ENCODE measurements around the gene CHD5.
"Not testable (repeated sequence)": the region's sequence is repeated elsewhere in the genome, so short reads cannot be mapped to it uniquely, and the experiment has no call there.

Gene CHD5

GRCh38 chr1:6180268-6180706 is at the start of gene CHD5:
CHD5 (minus strand) TSS chr1:6180321; CDS start chr1:6180023, 298 bp downstream.
- no peak for DNase-seq (ENCODE audit: low read depth)

GRCh38 chr1:6225651-6226050 is 45.5 kb upstream of the CHD5 start:
- DNase-seq (ENCODE audit: low read depth) = no peak

- DNase-seq (ENCODE audit: low read depth) = no peak
Observed at GRCh38 chr1:6224718-6225117, 44.6 kb upstream of the CHD5 start.

GRCh38 chr1:6223617-6224016 is 43.5 kb upstream of the CHD5 start:
- DNase-seq (ENCODE audit: low read depth) = no peak

DNA sequence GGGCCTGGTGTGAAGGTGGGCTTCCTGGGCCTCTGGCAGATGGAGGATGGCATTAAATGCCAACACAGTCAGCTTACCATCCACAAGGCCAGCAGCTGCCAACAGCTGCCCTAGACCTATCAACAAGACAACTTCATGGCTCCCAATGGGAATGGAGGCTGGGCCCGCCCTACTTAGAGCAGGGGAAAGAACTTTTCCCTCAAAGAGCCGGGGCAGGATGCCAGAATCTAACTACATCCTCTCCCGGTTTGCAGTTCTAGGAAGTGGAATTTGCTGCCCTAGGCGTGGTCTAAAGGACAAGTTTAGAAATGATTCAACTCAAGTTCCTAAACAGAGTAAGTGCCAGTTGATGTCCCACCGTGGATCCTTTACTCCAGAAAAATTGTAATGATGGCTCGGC is 42.5 kb upstream of the CHD5 start:
- DNase-seq (ENCODE audit: low read depth) = no peak

- no peak for DNase-seq (ENCODE audit: low read depth)
Observed at GRCh38 chr1:6221210-6221784, 41.2 kb upstream of the CHD5 start.

- DNase-seq (ENCODE audit: low read depth) = no peak
Observed at GRCh38 chr1:6220236-6220635, 40.1 kb upstream of the CHD5 start.

DNA sequence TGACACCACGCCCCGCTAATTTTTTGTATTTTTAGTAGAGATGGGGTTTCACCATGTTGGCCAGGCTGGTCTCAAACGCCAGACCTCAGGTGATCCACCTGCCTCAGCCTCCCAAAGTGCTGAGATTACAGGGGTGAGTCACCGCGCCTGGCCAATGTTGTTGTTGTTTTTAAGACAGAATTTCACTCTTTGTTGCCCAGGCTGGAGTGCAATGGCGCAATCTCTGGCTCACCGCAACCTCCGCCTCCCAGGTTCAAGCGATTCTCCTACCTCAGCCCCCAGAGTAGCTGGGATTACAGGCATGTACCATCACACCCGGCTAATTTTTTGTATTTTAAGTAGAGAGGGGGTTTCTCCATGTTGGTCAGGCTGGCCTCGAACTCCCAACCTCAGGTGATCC is 39.5 kb upstream of the CHD5 start:
- not testable (repeated sequence) for DNase-seq (ENCODE audit: low read depth)

DNA sequence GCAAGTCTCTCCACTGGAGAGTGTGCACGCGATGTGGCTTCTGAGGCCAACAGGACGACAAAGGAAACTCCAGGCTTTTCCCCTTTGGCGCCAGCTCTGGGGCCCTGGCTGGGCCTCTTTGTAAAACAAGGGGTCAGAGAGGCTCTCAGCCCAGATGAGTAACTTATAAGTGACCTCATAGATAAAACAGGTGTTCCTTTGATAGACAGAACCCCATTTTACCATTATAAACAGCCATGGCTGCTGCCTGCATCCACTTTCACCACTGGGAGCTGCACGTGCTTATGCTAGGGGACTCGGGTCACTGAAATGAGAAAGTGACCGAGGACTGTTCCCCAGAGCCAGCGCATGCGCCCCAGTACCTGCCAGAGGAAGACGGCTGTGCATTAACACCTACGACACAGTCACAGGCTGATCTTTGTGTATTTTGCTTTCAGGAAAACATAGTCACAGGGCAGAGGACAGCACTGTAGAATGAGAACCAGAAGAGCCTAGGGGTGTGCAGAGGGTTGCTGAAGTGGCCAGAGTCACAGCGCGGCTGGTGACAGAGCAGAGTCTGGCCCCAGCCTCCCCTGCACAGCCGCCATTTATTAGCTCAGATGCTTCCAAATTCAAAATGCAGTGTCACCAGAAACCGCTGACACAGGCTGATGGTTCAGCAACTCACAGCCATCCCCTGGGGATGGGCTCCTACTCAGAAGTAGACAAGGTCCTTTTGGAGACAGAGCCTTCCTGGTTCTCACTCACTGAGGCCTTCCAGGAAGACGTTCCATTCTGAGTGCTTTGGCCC is 38.4 kb upstream of the CHD5 start:
- no peak for DNase-seq (ENCODE audit: low read depth)

DNA sequence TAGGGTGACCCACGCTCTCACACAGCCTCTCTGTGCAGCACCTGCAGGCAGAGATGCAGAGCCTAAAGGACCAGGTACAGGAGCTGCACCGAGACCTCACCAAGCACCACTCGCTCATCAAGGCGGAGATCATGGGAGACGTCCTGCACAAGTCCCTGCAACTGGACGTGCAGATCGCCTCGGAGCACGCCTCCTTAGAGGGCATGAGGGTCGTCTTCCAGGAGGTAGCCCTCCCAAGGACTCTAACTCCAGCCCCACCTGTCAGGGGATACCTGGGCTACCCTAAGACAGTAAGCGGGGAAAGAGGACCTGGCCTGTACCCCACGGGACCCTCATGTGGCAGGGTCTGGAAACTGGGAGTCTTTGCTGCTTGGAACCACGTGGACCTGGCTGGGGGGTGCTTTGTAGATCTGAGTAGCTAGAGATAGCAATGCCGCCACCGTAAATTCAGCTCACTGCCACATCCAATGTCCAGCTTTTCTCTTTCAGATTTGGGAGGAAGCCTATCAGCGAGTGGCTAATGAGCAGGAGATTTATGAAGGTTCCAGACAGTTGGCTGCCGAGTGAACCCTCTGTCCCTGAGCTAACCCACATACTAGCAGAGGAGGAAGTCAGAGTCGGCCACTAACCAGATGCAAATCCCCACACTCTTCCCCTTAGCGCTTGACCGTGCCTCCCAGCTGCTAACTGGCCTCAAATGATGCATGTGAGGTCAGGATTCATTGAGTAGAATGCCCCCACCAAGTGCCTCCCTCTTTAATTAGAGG is 32.3 kb upstream of the CHD5 start:
- no peak for DNase-seq (ENCODE audit: low read depth)

GRCh38 chr1:6211731-6212130 is 31.6 kb upstream of the CHD5 start:
- DNase-seq (ENCODE audit: low read depth) = no peak

- no peak for DNase-seq (ENCODE audit: low read depth)
Observed at GRCh38 chr1:6210591-6211355, 30.7 kb upstream of the CHD5 start.

DNA sequence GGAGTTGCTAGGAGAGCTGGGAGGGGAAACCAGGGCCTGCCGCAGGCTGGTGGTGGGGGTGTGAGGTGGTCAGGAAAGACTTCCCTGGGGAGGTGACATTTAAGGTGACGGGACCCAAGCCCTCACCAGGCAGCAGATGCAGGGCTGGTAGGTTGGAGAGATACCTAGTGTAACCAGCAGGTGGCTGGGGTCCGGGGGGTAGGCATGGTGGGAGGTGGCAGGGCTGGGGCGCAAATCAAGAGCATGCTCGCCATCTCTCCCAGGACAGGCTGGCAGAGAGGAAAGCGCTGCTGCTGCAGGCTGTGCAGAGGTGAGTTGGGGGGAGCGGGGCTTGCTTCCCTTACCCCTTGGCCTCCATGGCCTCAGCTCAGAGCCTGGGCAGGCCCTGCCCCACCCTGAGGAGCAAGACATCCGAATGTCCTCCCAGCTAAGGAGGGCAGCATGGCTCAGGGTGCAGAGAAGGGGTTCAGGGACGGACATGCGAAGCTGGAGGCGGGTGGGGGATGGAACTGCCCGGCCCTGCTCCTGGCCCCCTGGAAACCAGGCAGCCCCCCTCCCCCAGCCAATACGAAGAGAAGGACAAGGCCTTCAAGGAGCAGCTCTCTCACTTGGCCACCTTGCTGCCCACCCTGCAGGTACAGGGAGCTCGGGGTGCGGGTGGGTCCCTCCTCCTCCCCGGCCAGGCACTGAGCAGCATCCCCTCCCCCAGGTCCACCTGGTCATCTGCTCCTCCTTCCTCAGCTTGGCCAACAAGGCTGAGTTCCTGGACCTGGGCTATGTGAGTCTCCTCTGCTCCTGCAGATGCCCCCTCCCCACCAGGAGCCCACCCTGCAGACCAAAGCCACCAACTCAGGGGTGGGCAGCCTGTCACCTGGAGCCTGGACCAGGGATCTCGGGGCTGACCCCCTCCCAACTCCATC is 29.8 kb upstream of the CHD5 start:
- no peak for DNase-seq (ENCODE audit: low read depth)

DNA sequence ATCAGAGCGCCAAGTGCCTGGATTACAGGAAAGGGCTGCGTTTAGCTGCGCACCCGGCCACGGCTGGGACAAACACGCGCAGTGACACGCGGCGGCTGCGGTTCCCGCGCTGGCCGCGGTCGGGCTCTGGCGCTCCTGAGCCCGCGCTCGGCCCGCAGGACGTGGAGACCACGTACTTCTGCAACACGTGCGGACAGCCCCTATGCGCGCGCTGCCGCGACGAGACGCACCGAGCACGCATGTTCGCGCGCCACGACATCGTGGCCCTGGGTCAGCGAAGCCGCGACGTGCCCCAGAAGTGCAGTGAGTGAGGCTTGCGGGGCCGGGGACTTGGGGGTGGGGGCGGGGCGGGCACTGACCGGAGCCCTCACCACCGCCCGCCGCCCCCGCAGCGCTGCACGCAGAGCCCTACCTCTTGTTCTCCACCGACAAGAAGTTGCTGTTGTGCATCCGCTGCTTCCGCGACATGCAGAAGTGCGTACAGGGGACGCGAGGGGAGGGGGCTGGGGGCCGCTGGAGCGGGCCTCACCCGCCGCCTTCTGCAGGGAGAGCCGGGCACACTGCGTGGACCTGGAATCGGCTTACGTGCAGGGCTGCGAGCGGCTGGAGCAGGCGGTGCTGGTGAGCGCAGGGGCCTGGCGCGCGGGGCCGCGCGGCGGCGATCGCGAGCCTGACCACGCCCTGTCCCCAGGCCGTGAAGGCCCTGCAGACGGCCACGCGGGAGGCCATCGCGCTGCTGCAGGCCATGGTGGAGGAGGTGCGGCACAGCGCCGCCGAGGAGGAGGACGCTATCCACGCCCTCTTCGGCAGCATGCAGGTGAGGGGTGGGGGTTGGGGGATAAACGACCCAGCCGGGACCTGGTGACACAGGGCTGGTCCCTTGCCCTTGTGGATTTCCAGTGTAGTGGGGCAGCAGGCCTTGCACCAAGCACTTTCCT is 28.9 kb upstream of the CHD5 start:
- no peak for DNase-seq (ENCODE audit: low read depth)

- no peak for DNase-seq (ENCODE audit: low read depth)
Observed at GRCh38 chr1:6207921-6208320, 27.8 kb upstream of the CHD5 start.

DNA sequence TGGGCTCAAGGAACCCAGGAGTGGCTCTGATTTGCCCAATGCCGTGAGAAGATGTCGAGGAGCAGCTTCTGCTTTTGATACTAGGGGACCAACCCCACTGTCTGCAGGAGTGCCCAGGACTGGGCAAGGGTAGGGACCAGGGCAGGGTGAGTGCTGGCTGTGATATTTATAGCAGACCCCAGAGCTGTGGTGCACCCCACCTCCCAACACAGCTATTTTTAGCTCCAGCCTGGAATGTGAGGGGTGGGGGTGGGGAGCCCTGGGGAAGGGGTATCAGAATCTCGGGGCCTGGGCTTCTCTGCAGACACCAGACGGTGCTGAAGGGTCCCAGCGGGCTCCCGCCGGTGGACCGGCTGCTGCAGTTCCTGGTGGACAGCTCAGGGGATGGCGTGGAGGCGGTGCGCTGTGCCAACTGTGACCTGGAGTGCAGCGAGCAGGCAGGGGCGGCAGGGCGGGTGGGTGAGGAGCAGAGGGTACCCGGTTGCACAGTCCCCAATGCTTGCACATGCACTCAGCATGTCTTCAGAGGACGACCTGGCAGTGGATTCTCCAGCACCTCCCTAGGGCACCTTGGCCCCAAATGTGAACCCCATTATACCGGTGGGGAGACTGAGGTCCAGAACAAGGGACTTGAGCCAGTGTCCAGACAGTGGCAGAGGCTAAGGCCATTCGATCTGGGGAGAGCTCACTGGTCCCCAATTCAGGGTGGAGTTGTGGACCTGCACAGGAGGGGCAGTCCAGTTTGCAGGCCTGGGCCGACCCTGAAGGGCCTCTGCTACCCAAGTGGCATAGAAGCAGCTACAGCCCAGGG is 27.2 kb upstream of the CHD5 start:
- DNase-seq (ENCODE audit: low read depth) = no peak

DNA sequence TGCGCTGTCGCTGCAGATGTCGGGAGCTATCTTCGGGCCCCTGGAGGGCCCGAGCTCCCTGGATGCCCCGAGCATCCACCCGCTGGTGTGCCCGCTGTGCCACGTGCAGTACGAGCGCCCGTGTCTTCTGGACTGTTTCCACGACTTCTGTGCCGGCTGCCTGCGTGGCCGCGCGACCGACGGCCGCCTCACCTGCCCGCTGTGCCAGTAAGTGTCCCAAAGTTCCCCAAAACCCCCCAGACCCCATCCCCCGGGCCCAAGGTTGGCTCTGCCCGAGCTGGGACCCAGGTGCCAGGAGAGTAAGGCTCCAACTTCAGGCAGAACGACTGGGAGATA is 26.4 kb upstream of the CHD5 start:
- no peak for DNase-seq (ENCODE audit: low read depth)

GRCh38 chr1:6205849-6206519 is 25.9 kb upstream of the CHD5 start, which contains the start of gene RNF207:
RNF207 (plus strand) TSS chr1:6206119; CDS start chr1:6206536, 417 bp downstream.
- peak; percentile 87 for DNase-seq (ENCODE audit: low read depth)

DNA sequence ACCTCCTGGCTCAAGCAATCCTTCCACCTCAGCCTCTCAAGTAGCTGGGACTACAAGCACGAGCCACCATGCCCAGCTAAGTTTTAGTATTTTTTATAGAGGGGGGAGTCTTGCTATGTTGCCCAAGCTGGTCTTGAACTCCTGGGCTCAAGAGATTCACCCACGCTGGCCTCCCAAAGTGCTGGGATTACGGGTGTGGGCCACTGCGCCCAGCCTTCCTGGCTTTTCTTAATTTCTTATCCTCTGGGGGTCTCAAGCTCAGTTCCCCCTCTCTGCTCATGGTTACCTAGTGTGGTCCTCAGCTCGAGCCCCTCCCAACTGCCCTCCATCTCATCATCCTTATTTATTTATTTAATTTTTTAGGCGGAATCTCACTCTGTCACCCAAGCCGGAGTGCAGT is 22.1 kb upstream of the CHD5 start:
- no peak for DNase-seq (ENCODE audit: low read depth)

All from CMK (cell line).